ENCODE measurements around the gene ANTXR2.
A peak's percentile ranks its signal among the peaks of the same experiment; 100 is the strongest.
"Not testable (repeated sequence)": the region's sequence is repeated elsewhere in the genome, so short reads cannot be mapped to it uniquely, and the experiment has no call there.

The ANTXR2 gene

GRCh38 chr4:80072744-80073472 lies at the start of gene ANTXR2:
Gene ANTXR2, minus strand, starts transcription at chr4:80073229. Its CDS starts 669 bp downstream, at chr4:80072560.
- Histone ChIP-seq H3K36me3 (ENCODE audit: control insufficient read depth, insufficient read depth, low read length) (0 out of 2 replicates have a peak, but pooled peaks cover 6% of the 10 kb centered on the region), H3K4me1 (ENCODE audit: control insufficient read depth, insufficient read depth, low read length) (peaks cover 13% of the 10 kb centered on the region; the same call in 1 of the 2 replicates), H3K27ac (ENCODE audit: low read depth, low read length) (peak within 1 kb of the TSS; percentile 62; the same call in 1 of the 2 replicates), H3K4me3 (ENCODE audit: low read depth, low read length) (peak within 1 kb of the TSS; percentile 90), H3K27me3 (ENCODE audit: control insufficient read depth, insufficient read depth, low read length) (peaks cover 13% of the 10 kb centered on the region; the same call in 1 of the 2 replicates), H3K9ac (ENCODE audit: low read length) (peak within 1 kb of the TSS; percentile 85), H3K9me3 (ENCODE audit: control insufficient read depth, insufficient read depth, low read depth, low read length) (no peaks in the 10 kb centered on the region)

- H3K27ac ChIP-seq (ENCODE audit: low read depth, low read length); H3K4me3 ChIP-seq (ENCODE audit: low read depth, low read length); H3K4me1 ChIP-seq (ENCODE audit: control insufficient read depth, insufficient read depth, low read length); H3K36me3 ChIP-seq (ENCODE audit: control insufficient read depth, insufficient read depth, low read length); H3K9ac ChIP-seq (ENCODE audit: low read length); H3K27me3 ChIP-seq (ENCODE audit: control insufficient read depth, insufficient read depth, low read length); H3K9me3 ChIP-seq (ENCODE audit: control insufficient read depth, insufficient read depth, low read depth, low read length): not testable (repeated sequence)
Observed at GRCh38 chr4:80121815-80122214, 48.8 kb upstream of the ANTXR2 start.

- not testable (repeated sequence) for H3K9me3 ChIP-seq (ENCODE audit: control insufficient read depth, insufficient read depth, low read depth, low read length); H3K4me3 ChIP-seq (ENCODE audit: low read depth, low read length); H3K36me3 ChIP-seq (ENCODE audit: control insufficient read depth, insufficient read depth, low read length)
Observed at GRCh38 chr4:80119620-80120019, 46.6 kb upstream of the ANTXR2 start.

GRCh38 chr4:80116516-80116915 lies 43.5 kb upstream of the ANTXR2 start:
- Histone ChIP-seq H3K27ac (ENCODE audit: low read depth, low read length) (no peak overlapping the region), H3K4me1 (ENCODE audit: control insufficient read depth, insufficient read depth, low read length) (no peaks in the 10 kb centered on the region), H3K9ac (ENCODE audit: low read length) (no peak overlapping the region), H3K4me3 (ENCODE audit: low read depth, low read length) (no peak overlapping the region), H3K36me3 (ENCODE audit: control insufficient read depth, insufficient read depth, low read length) (no peaks in the 10 kb centered on the region), H3K27me3 (ENCODE audit: control insufficient read depth, insufficient read depth, low read length) (no peaks in the 10 kb centered on the region), H3K9me3 (ENCODE audit: control insufficient read depth, insufficient read depth, low read depth, low read length) (no peaks in the 10 kb centered on the region; the same call in 1 of the 2 replicates)

More at GRCh38 chr4:80119620-80120019, 46.6 kb upstream of the ANTXR2 start:
- H3K4me1 ChIP-seq (ENCODE audit: control insufficient read depth, insufficient read depth, low read length); H3K9ac ChIP-seq (ENCODE audit: low read length); H3K27ac ChIP-seq (ENCODE audit: low read depth, low read length); H3K27me3 ChIP-seq (ENCODE audit: control insufficient read depth, insufficient read depth, low read length): not testable (repeated sequence)

- H3K4me1 ChIP-seq (ENCODE audit: control insufficient read depth, insufficient read depth, low read length), result no peaks in the 10 kb centered on the region
- no peak overlapping the region for H3K4me3 ChIP-seq (ENCODE audit: low read depth, low read length)
- H3K27me3 ChIP-seq (ENCODE audit: control insufficient read depth, insufficient read depth, low read length), result no peaks in the 10 kb centered on the region
- no peak overlapping the region for H3K27ac ChIP-seq (ENCODE audit: low read depth, low read length)
- H3K9ac ChIP-seq (ENCODE audit: low read length), result peak overlapping the region; percentile 4
- H3K9me3 ChIP-seq (ENCODE audit: control insufficient read depth, insufficient read depth, low read depth, low read length), result no peaks in the 10 kb centered on the region; the same call in 1 of the 2 replicates
- no peaks in the 10 kb centered on the region for H3K36me3 ChIP-seq (ENCODE audit: control insufficient read depth, insufficient read depth, low read length)
Observed at GRCh38 chr4:80115368-80116181, 42.5 kb upstream of the ANTXR2 start.

- Histone ChIP-seq H3K27ac (ENCODE audit: low read depth, low read length) (no peak overlapping the region), H3K27me3 (ENCODE audit: control insufficient read depth, insufficient read depth, low read length) (no peaks in the 10 kb centered on the region), H3K9ac (ENCODE audit: low read length) (no peak overlapping the region), H3K4me3 (ENCODE audit: low read depth, low read length) (no peak overlapping the region), H3K4me1 (ENCODE audit: control insufficient read depth, insufficient read depth, low read length) (no peaks in the 10 kb centered on the region), H3K9me3 (ENCODE audit: control insufficient read depth, insufficient read depth, low read depth, low read length) (no peaks in the 10 kb centered on the region; the same call in 1 of the 2 replicates), H3K36me3 (ENCODE audit: control insufficient read depth, insufficient read depth, low read length) (no peaks in the 10 kb centered on the region)
Observed at GRCh38 chr4:80114732-80115265, 41.8 kb upstream of the ANTXR2 start.

GRCh38 chr4:80113615-80114014 lies 40.6 kb upstream of the ANTXR2 start:
- H3K36me3 ChIP-seq (ENCODE audit: control insufficient read depth, insufficient read depth, low read length), result no peaks in the 10 kb centered on the region
- H3K9me3 ChIP-seq (ENCODE audit: control insufficient read depth, insufficient read depth, low read depth, low read length), result no peaks in the 10 kb centered on the region; the same call in 1 of the 2 replicates
- H3K4me1 ChIP-seq (ENCODE audit: control insufficient read depth, insufficient read depth, low read length), result no peaks in the 10 kb centered on the region
- no peak overlapping the region for H3K4me3 ChIP-seq (ENCODE audit: low read depth, low read length)
- no peak overlapping the region for H3K9ac ChIP-seq (ENCODE audit: low read length)
- H3K27me3 ChIP-seq (ENCODE audit: control insufficient read depth, insufficient read depth, low read length), result no peaks in the 10 kb centered on the region
- H3K27ac ChIP-seq (ENCODE audit: low read depth, low read length), result no peak overlapping the region

- no peaks in the 10 kb centered on the region for H3K4me1 ChIP-seq (ENCODE audit: control insufficient read depth, insufficient read depth, low read length)
- H3K9me3 ChIP-seq (ENCODE audit: control insufficient read depth, insufficient read depth, low read depth, low read length), result peaks cover 7% of the 10 kb centered on the region; the same call in 1 of the 2 replicates
- no peaks in the 10 kb centered on the region for H3K27me3 ChIP-seq (ENCODE audit: control insufficient read depth, insufficient read depth, low read length)
- no peak overlapping the region for H3K27ac ChIP-seq (ENCODE audit: low read depth, low read length)
- H3K36me3 ChIP-seq (ENCODE audit: control insufficient read depth, insufficient read depth, low read length), result no peaks in the 10 kb centered on the region
- H3K4me3 ChIP-seq (ENCODE audit: low read depth, low read length), result no peak overlapping the region
- no peak overlapping the region for H3K9ac ChIP-seq (ENCODE audit: low read length)
Observed at GRCh38 chr4:80112236-80112635, 39.2 kb upstream of the ANTXR2 start.

- H3K27ac ChIP-seq (ENCODE audit: low read depth, low read length), result no peak overlapping the region
- H3K4me3 ChIP-seq (ENCODE audit: low read depth, low read length), result no peak overlapping the region
- H3K9me3 ChIP-seq (ENCODE audit: control insufficient read depth, insufficient read depth, low read depth, low read length), result peaks cover 9% of the 10 kb centered on the region; the same call in 1 of the 2 replicates
- no peaks in the 10 kb centered on the region for H3K27me3 ChIP-seq (ENCODE audit: control insufficient read depth, insufficient read depth, low read length)
- no peaks in the 10 kb centered on the region for H3K4me1 ChIP-seq (ENCODE audit: control insufficient read depth, insufficient read depth, low read length)
- no peaks in the 10 kb centered on the region for H3K36me3 ChIP-seq (ENCODE audit: control insufficient read depth, insufficient read depth, low read length)
- no peak overlapping the region for H3K9ac ChIP-seq (ENCODE audit: low read length)
Observed at GRCh38 chr4:80111276-80111675, 38.2 kb upstream of the ANTXR2 start.

- Histone ChIP-seq H3K4me3 (ENCODE audit: low read depth, low read length) (no peak overlapping the region), H3K27me3 (ENCODE audit: control insufficient read depth, insufficient read depth, low read length) (no peaks in the 10 kb centered on the region), H3K9ac (ENCODE audit: low read length) (no peak overlapping the region)
Observed at GRCh38 chr4:80107374-80107773, 34.3 kb upstream of the ANTXR2 start.

GRCh38 chr4:80104927-80105326 lies 31.9 kb upstream of the ANTXR2 start:
- Histone ChIP-seq H3K4me1 (ENCODE audit: control insufficient read depth, insufficient read depth, low read length) (no peaks in the 10 kb centered on the region), H3K27me3 (ENCODE audit: control insufficient read depth, insufficient read depth, low read length) (no peaks in the 10 kb centered on the region), H3K27ac (ENCODE audit: low read depth, low read length) (no peak overlapping the region), H3K9me3 (ENCODE audit: control insufficient read depth, insufficient read depth, low read depth, low read length) (peaks cover 9% of the 10 kb centered on the region; the same call in 1 of the 2 replicates), H3K4me3 (ENCODE audit: low read depth, low read length) (no peak overlapping the region), H3K9ac (ENCODE audit: low read length) (no peak overlapping the region), H3K36me3 (ENCODE audit: control insufficient read depth, insufficient read depth, low read length) (no peaks in the 10 kb centered on the region)

More at GRCh38 chr4:80107374-80107773, 34.3 kb upstream of the ANTXR2 start:
- H3K27ac ChIP-seq (ENCODE audit: low read depth, low read length), result no peak overlapping the region
- H3K9me3 ChIP-seq (ENCODE audit: control insufficient read depth, insufficient read depth, low read depth, low read length), result peaks cover 9% of the 10 kb centered on the region; the same call in 1 of the 2 replicates
- H3K36me3 ChIP-seq (ENCODE audit: control insufficient read depth, insufficient read depth, low read length), result no peaks in the 10 kb centered on the region
- no peaks in the 10 kb centered on the region for H3K4me1 ChIP-seq (ENCODE audit: control insufficient read depth, insufficient read depth, low read length)
